Upper lobe of left lung (tissue), 6 donors: ENCODE measurements around the gene CGREF1. TPM values are rescaled to one million over a fixed set of nuclear protein-coding genes. Genes with fewer than 3 reads are reported as not detected.

ENCODE experiments used
- ATAC-seq, 2 donors: fragments of 200-7000 bp; cut with Tn5 transposase; one replicate each; pipeline ENCODE4 v1.9.1; 2022; ENCODE audit warnings: mild to moderate bottlenecking in 2 of 2, moderate library complexity in 2 of 2; ENCODE audit not compliant: low FRiP score in 2 of 2
- DNase-seq, 2 donors: peaks; one replicate each; pipeline ENCODE4 v3.0.0-alpha.2; 2019 to 2020
- H3K27ac ChIP-seq, 4 donors: fragments of 200-600 bp; sonication (generic); one replicate each; pipeline ENCODE4 v1.5.1; 2016 to 2019
- H3K27me3 ChIP-seq, 4 donors: fragments of 200-600 bp; sonication (generic); one replicate each; pipeline ENCODE4 v1.5.1; 2017 to 2019
- H3K36me3 ChIP-seq, 4 donors: fragments of 200-600 bp; sonication (generic); one replicate each; pipeline ENCODE4 v1.5.1; 2016 to 2019
- H3K4me1 ChIP-seq, 4 donors: fragments of 200-600 bp; sonication (generic); one replicate each; pipeline ENCODE4 v1.5.1; 2018 to 2019
- H3K4me3 ChIP-seq, 4 donors: fragments of 200-600 bp; sonication (generic); one replicate each; pipeline ENCODE4 v1.5.1; 2017 to 2019; ENCODE audit warnings: mild to moderate bottlenecking in 2 of 4, moderate library complexity in 1 of 4
- H3K9me3 ChIP-seq, 4 donors: fragments of 200-600 bp; sonication (generic); one replicate each; pipeline ENCODE4 v1.5.1; 2018 to 2019
- EP300 ChIP-seq, 4 donors: sonication (generic); formaldehyde crosslinking; IDR thresholded peaks; one replicate each; pipeline ENCODE4 v1.5.1; 2017; ENCODE audit warnings: antibody characterized with exemption in 4 of 4, control low read depth in 2 of 4
- POLR2A ChIP-seq, 4 donors: fragments of 450-650 bp; IDR thresholded peaks; one replicate each; pipeline ENCODE4 v1.5.1; 2016 to 2017; ENCODE audit warnings: antibody characterized with exemption in 4 of 4, mild to moderate bottlenecking in 2 of 4
- POLR2AphosphoS5 ChIP-seq, 2 donors: sonication (generic); formaldehyde crosslinking; IDR thresholded peaks; one replicate each; pipeline ENCODE4 v1.5.1; 2017; ENCODE audit warnings: antibody characterized with exemption in 2 of 2
- WGBS, 2 donors: methylation state at CpG; one replicate each; pipeline ENCODE4 v1.1.5; 2017 to 2018; 5-methylcytosine and 5-hydroxymethylcytosine counted together
- total RNA-seq, 6 donors: library from RNA; depleted of rRNA in 4 of 6; stranded (reverse); fragments of >200 nt in 4 of 6; gene quantifications; one replicate each; pipeline versions ENCODE4 v1.1.0 to v1.2.1, GENCODE V29; 2016 to 2021
- TF ChIP-seq, protein P1 (sequence below), 6 experiments: fragments of 450-650 bp in 4 of 6; fragments of 200-600 bp in 2 of 6; sonication (generic) in 2 of 6; IDR thresholded peaks; one replicate each; pipeline ENCODE4 v1.5.1; 2016 to 2019; ENCODE audit warnings: antibody characterized with exemption in 6 of 6
- donor health status: DM: no; HTN: no; CAD: no; lungs with moderate emphysema.
- donor health status: DM: no; HTN: yes; CAD: no; lungs with severe emphysema.

Gene CGREF1
- total RNA-seq, 6 donors from 2014 or later, result 0.79 to 1.2 (median 1.0) TPM; not detected in 3

GRCh38 chr2:27069436-27069835 lies 49.5 kb downstream of the CGREF1 start:
- Histone ChIP-seq H3K27me3 (no peaks in the 10 kb centered on the region), H3K9me3 (no peaks in the 10 kb centered on the region), H3K27ac (peak overlapping the region in 1 of 4 donors; percentile 92), H3K4me3 (peak overlapping the region in 1 of 4 donors; percentile 95), H3K36me3 (peaks cover 0 to 38% (median 17%) of the 10 kb centered on the region in 4 donors), H3K4me1 (peaks cover 31 to 43% (median 33%) of the 10 kb centered on the region in 4 donors)
- ATAC-seq, result no peak
- no peak for DNase-seq
- 90 to 98% methylated on average over 6 of the region's 6 CpGs for WGBS, 2 donors
- no peak for TF ChIP-seq POLR2A (IDR thresholded peaks at IDR 0.05)
- TF ChIP-seq, protein P1, sequence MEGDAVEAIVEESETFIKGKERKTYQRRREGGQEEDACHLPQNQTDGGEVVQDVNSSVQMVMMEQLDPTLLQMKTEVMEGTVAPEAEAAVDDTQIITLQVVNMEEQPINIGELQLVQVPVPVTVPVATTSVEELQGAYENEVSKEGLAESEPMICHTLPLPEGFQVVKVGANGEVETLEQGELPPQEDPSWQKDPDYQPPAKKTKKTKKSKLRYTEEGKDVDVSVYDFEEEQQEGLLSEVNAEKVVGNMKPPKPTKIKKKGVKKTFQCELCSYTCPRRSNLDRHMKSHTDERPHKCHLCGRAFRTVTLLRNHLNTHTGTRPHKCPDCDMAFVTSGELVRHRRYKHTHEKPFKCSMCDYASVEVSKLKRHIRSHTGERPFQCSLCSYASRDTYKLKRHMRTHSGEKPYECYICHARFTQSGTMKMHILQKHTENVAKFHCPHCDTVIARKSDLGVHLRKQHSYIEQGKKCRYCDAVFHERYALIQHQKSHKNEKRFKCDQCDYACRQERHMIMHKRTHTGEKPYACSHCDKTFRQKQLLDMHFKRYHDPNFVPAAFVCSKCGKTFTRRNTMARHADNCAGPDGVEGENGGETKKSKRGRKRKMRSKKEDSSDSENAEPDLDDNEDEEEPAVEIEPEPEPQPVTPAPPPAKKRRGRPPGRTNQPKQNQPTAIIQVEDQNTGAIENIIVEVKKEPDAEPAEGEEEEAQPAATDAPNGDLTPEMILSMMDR (IDR thresholded peaks at IDR 0.05), result no peak
- no peak for TF ChIP-seq EP300 (IDR thresholded peaks at IDR 0.05)
- TF ChIP-seq POLR2AphosphoS5 (IDR thresholded peaks at IDR 0.05), result no peak

- no peak overlapping the region for H3K27ac ChIP-seq
- no peak for DNase-seq
- H3K9me3 ChIP-seq, result no peaks in the 10 kb centered on the region
- peaks cover 27 to 38% (median 28%) of the 10 kb centered on the region in 4 donors for H3K4me1 ChIP-seq
- 95 to 96% methylated on average over 5 of the region's 5 CpGs for WGBS, 2 donors
- no peak overlapping the region for H3K4me3 ChIP-seq
- H3K27me3 ChIP-seq, result no peaks in the 10 kb centered on the region
- ATAC-seq, result no peak
- TF ChIP-seq, protein P1 (IDR thresholded peaks at IDR 0.05), result no peak
- TF ChIP-seq EP300 (IDR thresholded peaks at IDR 0.05), result no peak
- TF ChIP-seq POLR2AphosphoS5 (IDR thresholded peaks at IDR 0.05), result no peak
- no peak for TF ChIP-seq POLR2A (IDR thresholded peaks at IDR 0.05)
- peaks cover 0 to 38% (median 17%) of the 10 kb centered on the region in 4 donors for H3K36me3 ChIP-seq
Observed at GRCh38 chr2:27067385-27067784, 51.5 kb downstream of the CGREF1 start.

- Histone ChIP-seq H3K27ac (no peak overlapping the region), H3K27me3 (no peaks in the 10 kb centered on the region), H3K4me1 (peaks cover 14 to 20% (median 15%) of the 10 kb centered on the region in 4 donors), H3K36me3 (peaks cover 0 to 46% (median 17%) of the 10 kb centered on the region in 4 donors), H3K4me3 (no peak overlapping the region), H3K9me3 (no peaks in the 10 kb centered on the region)
- TF ChIP-seq EP300 (IDR thresholded peaks at IDR 0.05) (no peak), POLR2AphosphoS5 (IDR thresholded peaks at IDR 0.05) (no peak), POLR2A (IDR thresholded peaks at IDR 0.05) (no peak)
- TF ChIP-seq, protein P1 (IDR thresholded peaks at IDR 0.05), result no peak
- DNase-seq (no peak), ATAC-seq (no peak)
- WGBS, 2 donors, result 88 to 91% methylated on average over 3 of the region's 3 CpGs
Observed at GRCh38 chr2:27065128-27065527, 53.8 kb downstream of the CGREF1 start.

- Histone ChIP-seq H3K4me1 (no peaks in the 10 kb centered on the region), H3K27ac (no peak overlapping the region), H3K4me3 (no peak overlapping the region), H3K9me3 (no peaks in the 10 kb centered on the region), H3K27me3 (no peaks in the 10 kb centered on the region), H3K36me3 (peaks cover 0 to 55% (median 12%) of the 10 kb centered on the region in 4 donors)
- TF ChIP-seq POLR2A (IDR thresholded peaks at IDR 0.05) (no peak), POLR2AphosphoS5 (IDR thresholded peaks at IDR 0.05) (no peak), EP300 (IDR thresholded peaks at IDR 0.05) (no peak)
- TF ChIP-seq, protein P1 (IDR thresholded peaks at IDR 0.05), result no peak
- DNase-seq (no peak), ATAC-seq (no peak)
- 92 to 94% methylated on average over 3 of the region's 3 CpGs for WGBS, 2 donors
Observed at GRCh38 chr2:27060323-27060722, 58.6 kb downstream of the CGREF1 start.
